DND-41 (cell line): ENCODE results near the gene SUPV3L1.

Experiments used
- CTCF ChIP-seq: IDR thresholded peaks from 2 replicates; pipeline ENCODE4 v1.5.1; 2012; ENCODE audit warnings: borderline replicate concordance, low read length, moderate library complexity, mild to moderate bottlenecking; ENCODE audit not compliant: poor library complexity, severe bottlenecking; ENCODE audit errors: extremely low read depth
- EZH2 ChIP-seq: IDR thresholded peaks from 3 replicates; pipeline ENCODE4 v1.6.1; 2012; ENCODE audit warnings: borderline replicate concordance, low read depth, mild to moderate bottlenecking, moderate library complexity, low read length, inconsistent platforms; ENCODE audit not compliant: severe bottlenecking

GRCh38 chr10:69202332-69202731, 22.3 kb downstream of the SUPV3L1 start:
- TF ChIP-seq CTCF (no peak), EZH2 (no peak)
